Muscle layer of colon (tissue), 2 donors: ENCODE measurements around the gene AFAP1.
A peak's percentile ranks its signal among the peaks of the same experiment; 100 is the strongest.

Experiments used
- H3K27ac ChIP-seq: one replicate; pipeline ENCODE4 v1.7.0; 2013; ENCODE audit warnings: low read depth, mild to moderate bottlenecking, low read length, moderate library complexity
- H3K27me3 ChIP-seq, 2 donors: one replicate each; pipeline ENCODE4 v1.7.0; 2013; ENCODE audit warnings: low read length in 2 of 2, mild to moderate bottlenecking in 2 of 2; ENCODE audit not compliant: insufficient read depth in 2 of 2, control insufficient read depth in 1 of 2
- H3K36me3 ChIP-seq: one replicate; pipeline ENCODE4 v1.7.0; 2013; ENCODE audit warnings: mild to moderate bottlenecking, low read length; ENCODE audit not compliant: insufficient read depth
- H3K4me1 ChIP-seq: one replicate; pipeline ENCODE4 v1.7.0; 2013; ENCODE audit warnings: mild to moderate bottlenecking, low read length; ENCODE audit not compliant: insufficient read depth
- H3K4me3 ChIP-seq, 2 donors: one replicate each; pipeline ENCODE4 v1.7.0; 2013; ENCODE audit warnings: low read length in 2 of 2, low read depth in 1 of 2, mild to moderate bottlenecking in 1 of 2, moderate library complexity in 1 of 2
- H3K9ac ChIP-seq: one replicate; pipeline ENCODE4 v1.7.0; 2013; ENCODE audit warnings: low read length
- H3K9me3 ChIP-seq: one replicate; pipeline ENCODE4 v1.7.0; 2013; ENCODE audit warnings: mild to moderate bottlenecking, low read length
- donor health status: abdominal sarcoma.
- donor health status: Adenocarcinoma of cecum.

Gene AFAP1

DNA sequence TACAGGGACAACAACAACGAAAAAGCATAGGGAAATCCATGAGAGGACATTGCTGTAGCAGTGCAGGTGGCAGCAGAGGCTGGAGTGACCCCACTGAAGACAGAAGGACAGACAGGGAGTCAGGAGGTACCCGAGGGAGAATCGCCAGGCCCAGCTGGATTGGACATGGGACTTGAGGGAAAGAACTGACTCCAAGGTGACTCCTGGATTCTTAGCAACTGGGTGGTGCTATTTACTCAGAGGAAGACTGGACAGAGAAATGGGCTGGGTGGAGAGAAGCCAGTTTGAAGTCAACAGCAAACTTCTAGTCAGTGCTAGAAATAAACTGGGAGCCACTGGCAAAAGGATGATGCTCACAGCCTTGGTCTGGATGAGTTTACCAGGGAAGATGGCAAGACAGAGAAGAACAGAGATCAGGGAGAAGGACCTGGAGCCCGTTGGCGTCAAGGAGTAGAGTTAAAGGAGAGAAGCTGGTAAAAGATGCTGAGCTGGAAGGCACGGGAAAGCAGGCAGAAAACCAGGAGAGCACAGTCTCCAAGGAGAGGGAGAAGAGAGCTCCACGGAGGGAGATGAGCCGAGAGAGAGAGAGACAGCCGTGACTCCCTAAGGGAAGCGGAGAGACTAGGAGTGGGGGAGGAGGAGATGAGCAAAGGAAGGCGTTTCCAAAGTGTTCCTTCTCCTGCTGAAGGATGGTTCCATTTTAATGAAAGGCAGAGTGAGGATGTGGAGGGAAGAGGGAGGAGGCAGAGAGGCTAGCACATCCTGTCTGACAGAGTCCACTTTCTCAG lies 119.4 kb downstream of the AFAP1 start:
- Histone ChIP-seq H3K36me3 (peaks cover 18% of the 10 kb centered on the region), H3K27me3 (no peaks in the 10 kb centered on the region), H3K4me1 (peaks cover 57% of the 10 kb centered on the region), H3K9ac (no peak overlapping the region), H3K27ac (peak overlapping the region; percentile 17), H3K9me3 (no peaks in the 10 kb centered on the region), H3K4me3 (no peak overlapping the region)

DNA sequence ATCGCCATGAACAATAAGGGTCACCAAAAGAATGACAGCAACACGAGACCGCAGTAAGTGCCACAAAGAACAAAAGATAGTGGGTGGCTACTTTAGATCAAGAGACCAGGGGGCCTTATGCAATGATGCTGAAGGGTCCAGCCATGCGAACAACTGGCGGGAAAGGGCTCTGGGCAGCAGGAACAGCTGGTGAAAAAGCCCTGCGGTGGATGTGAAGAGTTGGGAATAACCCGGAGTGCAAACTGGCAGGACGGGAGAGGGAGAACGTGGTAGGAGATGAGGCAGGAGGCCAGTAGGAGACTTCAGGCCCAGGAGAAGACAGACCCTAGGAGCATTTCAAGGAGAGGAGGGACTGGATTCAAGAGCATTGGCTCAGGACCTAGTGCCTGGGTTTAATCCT lies 120.2 kb downstream of the AFAP1 start:
- H3K9me3 ChIP-seq, result no peaks in the 10 kb centered on the region
- peaks cover 24% of the 10 kb centered on the region for H3K36me3 ChIP-seq
- H3K4me1 ChIP-seq, result peaks cover 50% of the 10 kb centered on the region
- H3K4me3 ChIP-seq, result no peak overlapping the region
- H3K9ac ChIP-seq, result no peak overlapping the region
- no peak overlapping the region for H3K27ac ChIP-seq
- H3K27me3 ChIP-seq, result no peaks in the 10 kb centered on the region

DNA sequence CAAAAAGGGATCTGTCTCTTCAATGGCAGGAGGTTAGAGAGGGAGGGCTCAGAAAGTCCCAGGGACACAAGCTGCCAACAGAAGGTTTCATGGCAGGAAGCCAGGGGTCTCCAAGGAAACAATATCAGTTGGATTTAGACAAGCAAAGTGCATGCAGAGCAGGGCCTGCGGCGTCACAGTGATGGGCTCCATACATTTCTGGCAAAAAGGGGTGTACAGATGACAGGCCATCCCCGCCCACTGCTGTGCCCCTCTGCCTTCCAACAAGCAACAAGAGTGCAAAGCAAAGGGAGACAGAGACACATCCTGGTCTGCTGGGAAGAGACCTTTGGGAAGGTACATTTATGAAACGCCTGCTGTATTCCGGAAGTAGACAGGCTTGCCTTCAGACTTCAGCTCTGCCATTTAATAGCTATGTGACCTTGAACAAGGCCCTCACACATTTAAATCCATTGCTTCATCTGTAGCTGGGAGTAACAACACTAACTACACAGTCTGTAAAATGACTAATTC lies 121.2 kb downstream of the AFAP1 start:
- H3K36me3 ChIP-seq, result peaks cover 29% of the 10 kb centered on the region
- H3K9me3 ChIP-seq, result no peaks in the 10 kb centered on the region
- H3K4me3 ChIP-seq, result no peak overlapping the region
- no peak overlapping the region for H3K9ac ChIP-seq
- H3K4me1 ChIP-seq, result peaks cover 44% of the 10 kb centered on the region
- no peaks in the 10 kb centered on the region for H3K27me3 ChIP-seq
- peak overlapping the region; percentile 1 for H3K27ac ChIP-seq

DNA sequence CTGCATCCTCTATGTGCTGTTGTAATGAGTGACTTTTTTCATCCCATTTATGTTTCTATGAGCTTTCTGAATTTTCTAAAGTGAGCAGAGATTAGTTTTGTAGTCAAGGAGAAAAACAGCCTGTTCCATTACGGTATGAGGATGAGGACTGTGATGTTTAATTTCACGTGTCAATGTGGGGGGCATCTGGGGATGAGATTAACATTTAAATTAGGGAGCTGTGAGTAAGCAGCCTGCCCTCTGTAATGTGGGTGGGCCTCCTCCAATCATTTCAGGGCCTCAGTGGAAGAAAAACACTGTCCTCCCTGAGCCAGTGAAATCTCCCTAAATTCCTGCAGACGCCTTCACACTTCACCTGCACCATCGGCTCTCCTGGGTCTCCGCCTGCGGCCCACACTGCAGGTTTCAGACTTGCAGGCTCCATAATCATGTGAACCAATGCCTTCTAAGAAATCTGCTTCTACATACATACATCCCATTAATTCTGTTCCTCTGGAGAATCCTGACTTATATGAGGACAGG lies 121.7 kb downstream of the AFAP1 start:
- Histone ChIP-seq H3K27me3 (no peaks in the 10 kb centered on the region), H3K4me3 (no peak overlapping the region), H3K36me3 (peaks cover 31% of the 10 kb centered on the region), H3K9ac (no peak overlapping the region), H3K4me1 (peaks cover 44% of the 10 kb centered on the region), H3K9me3 (no peaks in the 10 kb centered on the region), H3K27ac (peak overlapping the region; percentile 1)

DNA sequence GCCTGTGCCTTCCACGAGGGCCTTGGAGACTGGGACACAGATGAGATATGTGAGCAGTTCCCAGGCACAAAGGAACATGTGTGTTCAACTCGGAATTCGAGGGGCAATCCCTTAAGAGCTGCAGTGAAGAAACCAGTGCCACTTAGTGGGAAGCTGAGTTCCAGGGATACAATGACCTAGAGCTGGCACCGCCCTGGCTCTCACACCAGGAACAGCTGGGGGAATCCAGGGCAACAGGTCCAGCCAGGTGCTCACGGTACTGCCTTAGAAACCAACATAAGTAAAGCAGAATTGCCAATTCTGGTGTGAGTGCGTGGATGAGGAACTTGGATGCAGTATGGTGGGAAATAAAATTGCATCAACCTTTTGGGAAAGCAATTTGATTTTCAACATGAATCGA lies 122.9 kb downstream of the AFAP1 start:
- H3K36me3 ChIP-seq, result peaks cover 31% of the 10 kb centered on the region
- H3K9ac ChIP-seq, result no peak overlapping the region
- H3K4me3 ChIP-seq, result no peak overlapping the region
- H3K9me3 ChIP-seq, result no peaks in the 10 kb centered on the region
- no peaks in the 10 kb centered on the region for H3K27me3 ChIP-seq
- no peak overlapping the region for H3K27ac ChIP-seq
- H3K4me1 ChIP-seq, result peaks cover 48% of the 10 kb centered on the region

DNA sequence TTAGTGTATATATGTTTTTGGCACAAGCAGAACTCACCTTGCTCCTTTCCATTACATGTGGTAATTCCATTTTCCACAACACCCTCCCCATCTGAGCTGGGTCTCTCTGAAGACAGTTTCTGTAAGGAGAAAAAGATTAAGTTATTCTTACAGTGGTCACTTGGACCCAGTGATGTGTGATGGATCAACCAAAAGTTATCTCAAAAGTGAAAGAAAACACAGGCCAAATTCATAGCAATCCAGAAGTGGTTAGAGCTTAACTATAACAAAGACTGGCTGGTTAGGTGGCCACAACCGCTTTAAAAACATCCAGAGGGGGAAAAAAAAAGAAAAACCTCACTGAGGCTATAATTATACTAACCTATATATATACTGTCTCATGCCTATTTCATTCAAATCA lies 123.7 kb downstream of the AFAP1 start:
- Histone ChIP-seq H3K4me3 (no peak overlapping the region), H3K4me1 (peaks cover 48% of the 10 kb centered on the region), H3K27ac (no peak overlapping the region), H3K9ac (no peak overlapping the region), H3K27me3 (no peaks in the 10 kb centered on the region), H3K36me3 (peaks cover 31% of the 10 kb centered on the region), H3K9me3 (no peaks in the 10 kb centered on the region)

DNA sequence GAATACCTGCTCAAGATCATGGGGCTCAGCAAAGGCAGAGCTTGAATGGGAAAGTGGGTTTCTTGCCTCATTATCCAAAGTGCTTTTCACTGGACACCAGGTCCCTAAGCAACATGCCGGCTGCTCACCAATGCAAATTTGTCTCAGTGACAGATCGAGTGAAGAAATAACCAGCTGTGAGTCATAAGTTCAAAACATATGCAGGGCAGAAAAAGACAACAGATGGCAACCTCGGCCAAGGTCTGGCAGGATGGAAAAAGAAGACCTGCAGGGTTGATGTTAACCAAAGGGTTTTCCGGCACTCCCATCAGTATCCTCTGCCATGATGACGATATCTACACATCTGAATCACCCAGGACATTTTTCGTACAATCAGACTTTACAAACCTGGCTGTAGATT lies 124.1 kb downstream of the AFAP1 start:
- Histone ChIP-seq H3K4me3 (no peak overlapping the region), H3K9me3 (no peaks in the 10 kb centered on the region), H3K27ac (no peak overlapping the region), H3K36me3 (peaks cover 31% of the 10 kb centered on the region), H3K4me1 (peaks cover 50% of the 10 kb centered on the region), H3K9ac (no peak overlapping the region), H3K27me3 (no peaks in the 10 kb centered on the region)

DNA sequence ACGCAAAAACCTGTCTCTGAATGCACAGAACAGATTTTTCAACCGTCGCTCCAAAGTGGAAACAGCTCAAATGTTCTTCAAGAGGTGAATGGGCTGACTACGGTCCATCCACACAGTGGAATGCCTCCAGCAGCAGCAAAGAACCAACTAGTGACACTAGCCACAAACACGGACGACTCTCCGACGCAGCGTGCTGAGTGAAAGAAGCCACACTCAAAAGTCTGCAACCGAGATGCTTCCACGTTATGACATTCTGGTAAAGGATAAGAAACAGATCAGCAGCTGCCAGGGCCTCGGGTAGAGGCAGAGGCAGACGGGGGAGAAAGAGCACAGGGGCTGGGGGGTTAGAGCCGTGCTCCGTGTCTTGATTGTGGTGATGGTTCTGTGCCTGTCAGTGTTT lies 125.2 kb downstream of the AFAP1 start:
- H3K4me1 ChIP-seq, result peaks cover 43% of the 10 kb centered on the region
- no peaks in the 10 kb centered on the region for H3K27me3 ChIP-seq
- H3K9me3 ChIP-seq, result no peaks in the 10 kb centered on the region
- no peak overlapping the region for H3K27ac ChIP-seq
- H3K9ac ChIP-seq, result no peak overlapping the region
- no peak overlapping the region for H3K4me3 ChIP-seq
- H3K36me3 ChIP-seq, result peaks cover 37% of the 10 kb centered on the region

DNA sequence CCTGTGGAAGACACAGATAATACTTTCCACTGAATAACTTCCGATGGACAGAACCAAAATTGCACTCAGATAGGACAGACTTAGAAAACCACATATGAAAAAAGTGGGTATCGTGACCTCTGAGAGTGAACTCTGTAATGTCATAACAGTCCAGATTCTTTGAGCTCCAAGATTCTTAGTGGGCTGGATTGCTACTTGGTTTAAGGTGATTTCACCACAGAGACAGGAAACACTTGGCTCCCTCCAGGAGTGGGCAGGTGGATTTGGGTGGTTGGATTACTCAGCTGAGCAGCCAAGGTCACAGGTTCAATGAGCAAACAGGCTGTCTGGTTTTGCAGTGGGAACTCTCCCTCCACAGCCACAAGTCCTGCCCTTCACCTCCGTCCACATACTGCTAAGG lies 126.0 kb downstream of the AFAP1 start:
- Histone ChIP-seq H3K9me3 (no peaks in the 10 kb centered on the region), H3K4me3 (no peak overlapping the region), H3K27me3 (no peaks in the 10 kb centered on the region), H3K9ac (no peak overlapping the region), H3K27ac (peak overlapping the region; percentile 7), H3K4me1 (peaks cover 43% of the 10 kb centered on the region), H3K36me3 (peaks cover 42% of the 10 kb centered on the region)

DNA sequence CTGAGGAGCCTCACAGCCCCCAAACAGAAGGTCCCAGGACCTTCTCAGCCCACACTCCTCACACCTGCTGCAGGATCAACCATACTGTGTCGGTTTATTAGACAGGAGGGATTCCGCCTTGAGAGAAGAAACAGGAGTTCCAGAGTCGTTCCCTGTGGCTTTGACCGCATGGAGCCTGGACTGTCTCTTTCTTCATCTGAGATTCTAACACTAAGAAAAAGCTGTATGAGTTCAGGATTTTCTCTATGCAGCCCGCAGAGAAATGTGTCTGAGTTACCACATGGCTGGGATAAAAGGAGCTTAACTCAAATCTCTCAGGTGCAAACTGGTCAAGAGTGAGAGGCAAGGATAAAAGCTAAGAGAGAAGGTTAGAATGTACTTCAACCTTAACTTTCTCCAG lies 126.7 kb downstream of the AFAP1 start:
- Histone ChIP-seq H3K27me3 (no peaks in the 10 kb centered on the region), H3K4me3 (no peak overlapping the region), H3K27ac (peak overlapping the region; percentile 61), H3K9me3 (no peaks in the 10 kb centered on the region), H3K9ac (no peak overlapping the region), H3K4me1 (peaks cover 38% of the 10 kb centered on the region), H3K36me3 (peaks cover 41% of the 10 kb centered on the region)

DNA sequence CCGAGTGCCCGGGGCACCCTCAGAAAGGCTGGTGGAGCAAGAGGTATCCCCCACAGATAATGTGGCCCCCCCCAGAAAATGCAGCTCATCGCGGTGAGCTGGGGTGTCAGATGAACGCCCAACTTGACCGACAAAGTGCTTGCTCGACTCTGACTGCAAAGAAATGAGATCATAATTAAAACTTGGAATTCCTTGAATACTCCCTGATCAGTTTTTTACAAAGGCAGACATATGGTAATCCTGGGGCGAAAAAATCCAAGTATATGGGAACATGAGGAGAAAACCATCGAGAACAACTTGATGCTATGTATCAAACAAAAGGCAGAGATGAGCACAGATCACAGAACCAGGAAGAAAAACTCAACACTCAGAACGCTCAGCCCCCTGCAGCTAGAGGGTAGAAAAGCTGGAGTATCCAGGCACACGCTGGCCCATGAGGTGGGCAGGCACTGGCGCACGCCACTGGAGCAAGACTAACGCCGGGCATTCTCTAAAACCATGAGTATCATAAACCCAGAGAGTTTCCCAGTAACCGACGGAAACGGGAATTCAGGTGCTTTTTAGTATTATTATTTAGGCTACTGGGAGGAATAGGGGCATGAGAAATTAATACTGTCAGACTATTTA lies 127.3 kb downstream of the AFAP1 start:
- H3K9me3 ChIP-seq, result no peaks in the 10 kb centered on the region
- H3K27ac ChIP-seq, result peak overlapping the region; percentile 61
- peaks cover 39% of the 10 kb centered on the region for H3K36me3 ChIP-seq
- no peak overlapping the region for H3K9ac ChIP-seq
- peak overlapping the region in 1 of 2 donors; percentile 12 for H3K4me3 ChIP-seq
- peaks cover 40% of the 10 kb centered on the region for H3K4me1 ChIP-seq
- H3K27me3 ChIP-seq, result no peaks in the 10 kb centered on the region
